ENCODE results near the gene TMEM132D.

Gene TMEM132D

GRCh38 chr12:129791396-129791795 lies 112.4 kb downstream of the TMEM132D start:
- no peak for DNase-seq (ENCODE audit: low read depth)
- TF ChIP-seq CTCF (conservative IDR thresholded peaks at IDR 0.05; ENCODE audit: low read depth, low read length), result no peak
- no peak overlapping the region for H3K4me3 ChIP-seq (ENCODE audit: low read length)

GRCh38 chr12:129790930-129791329 lies 112.9 kb downstream of the TMEM132D start:
- no peak for DNase-seq (ENCODE audit: low read depth)
- H3K4me3 ChIP-seq (ENCODE audit: low read length), result no peak overlapping the region
- no peak for TF ChIP-seq CTCF (conservative IDR thresholded peaks at IDR 0.05; ENCODE audit: low read depth, low read length)

GRCh38 chr12:129790331-129790730 lies 113.5 kb downstream of the TMEM132D start:
- TF ChIP-seq CTCF (conservative IDR thresholded peaks at IDR 0.05; ENCODE audit: low read depth, low read length), result no peak
- no peak overlapping the region for H3K4me3 ChIP-seq (ENCODE audit: low read length)
- DNase-seq (ENCODE audit: low read depth), result no peak

GRCh38 chr12:129789921-129790320 lies 113.9 kb downstream of the TMEM132D start:
- no peak for DNase-seq (ENCODE audit: low read depth)
- no peak for TF ChIP-seq CTCF (conservative IDR thresholded peaks at IDR 0.05; ENCODE audit: low read depth, low read length)
- no peak overlapping the region for H3K4me3 ChIP-seq (ENCODE audit: low read length)

GRCh38 chr12:129788506-129789084 lies 115.2 kb downstream of the TMEM132D start:
- TF ChIP-seq CTCF (conservative IDR thresholded peaks at IDR 0.05; ENCODE audit: low read depth, low read length), result no peak
- peak; percentile 20 for DNase-seq (ENCODE audit: low read depth)
- no peak overlapping the region for H3K4me3 ChIP-seq (ENCODE audit: low read length)

GRCh38 chr12:129779989-129780388 lies 123.8 kb downstream of the TMEM132D start:
- DNase-seq (ENCODE audit: low read depth), result no peak
- H3K4me3 ChIP-seq (ENCODE audit: low read length), result no peak overlapping the region
- TF ChIP-seq CTCF (conservative IDR thresholded peaks at IDR 0.05; ENCODE audit: low read depth, low read length), result no peak

- no peak overlapping the region for H3K4me3 ChIP-seq (ENCODE audit: low read length)
- no peak for DNase-seq (ENCODE audit: low read depth)
- no peak for TF ChIP-seq CTCF (conservative IDR thresholded peaks at IDR 0.05; ENCODE audit: low read depth, low read length)
These were observed 124.8 kb downstream of the TMEM132D start for GRCh38 chr12:129779033-129779432.

Measured in retinal pigment epithelial cell (primary cell).